ENCODE results near the gene COPS8.
A peak's percentile ranks its signal among the peaks of the same experiment; 100 is the strongest.

The COPS8 gene

DNA sequence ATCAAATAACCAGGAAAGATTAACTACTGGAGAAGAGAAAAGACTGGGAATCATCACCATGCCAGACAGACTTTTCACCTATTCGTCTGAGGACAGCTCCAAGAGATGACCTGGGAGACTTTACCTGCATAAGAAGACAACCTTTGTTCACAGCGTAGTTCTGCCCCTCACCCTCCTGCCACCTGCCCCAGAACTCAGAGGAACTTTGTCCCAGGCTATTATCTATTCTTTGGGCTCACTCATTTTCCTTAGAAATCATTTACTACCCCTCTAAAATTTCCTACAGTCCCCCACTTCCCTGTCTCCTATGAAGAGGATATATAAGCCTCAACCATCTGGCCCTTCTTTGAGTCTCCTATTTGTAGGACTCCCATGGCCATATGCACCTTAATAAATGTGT, 19.3 kb upstream of the COPS8 start:
- DNase-seq = no peak

DNA sequence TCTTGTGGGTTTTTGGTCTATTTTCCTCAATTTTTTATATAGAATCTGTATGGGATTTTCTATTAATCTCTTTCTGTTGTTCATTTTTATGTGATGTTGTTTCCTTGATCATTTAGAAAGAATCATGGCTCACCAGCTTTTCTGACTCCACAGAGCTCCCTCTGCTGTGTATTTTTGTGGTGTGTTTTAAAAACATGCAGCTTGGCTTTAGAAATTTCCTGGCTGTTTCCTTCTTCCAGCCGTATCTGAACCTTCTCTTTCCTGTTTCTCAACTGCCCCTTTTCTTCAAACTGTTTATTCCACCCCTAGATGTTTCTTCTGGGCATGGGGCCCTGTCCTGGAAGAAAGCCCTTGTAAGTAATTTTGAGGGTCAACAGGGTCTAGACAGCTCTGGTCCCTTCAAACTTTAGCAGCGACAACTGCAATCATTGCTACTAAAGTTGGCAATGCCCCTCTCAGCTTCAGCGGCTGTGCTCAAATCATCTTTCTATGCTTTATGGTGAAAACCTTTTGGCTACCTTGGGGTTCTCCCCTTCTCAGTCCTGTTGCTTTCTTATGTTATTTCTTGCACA, 17.6 kb upstream of the COPS8 start:
- no peak for DNase-seq

DNA sequence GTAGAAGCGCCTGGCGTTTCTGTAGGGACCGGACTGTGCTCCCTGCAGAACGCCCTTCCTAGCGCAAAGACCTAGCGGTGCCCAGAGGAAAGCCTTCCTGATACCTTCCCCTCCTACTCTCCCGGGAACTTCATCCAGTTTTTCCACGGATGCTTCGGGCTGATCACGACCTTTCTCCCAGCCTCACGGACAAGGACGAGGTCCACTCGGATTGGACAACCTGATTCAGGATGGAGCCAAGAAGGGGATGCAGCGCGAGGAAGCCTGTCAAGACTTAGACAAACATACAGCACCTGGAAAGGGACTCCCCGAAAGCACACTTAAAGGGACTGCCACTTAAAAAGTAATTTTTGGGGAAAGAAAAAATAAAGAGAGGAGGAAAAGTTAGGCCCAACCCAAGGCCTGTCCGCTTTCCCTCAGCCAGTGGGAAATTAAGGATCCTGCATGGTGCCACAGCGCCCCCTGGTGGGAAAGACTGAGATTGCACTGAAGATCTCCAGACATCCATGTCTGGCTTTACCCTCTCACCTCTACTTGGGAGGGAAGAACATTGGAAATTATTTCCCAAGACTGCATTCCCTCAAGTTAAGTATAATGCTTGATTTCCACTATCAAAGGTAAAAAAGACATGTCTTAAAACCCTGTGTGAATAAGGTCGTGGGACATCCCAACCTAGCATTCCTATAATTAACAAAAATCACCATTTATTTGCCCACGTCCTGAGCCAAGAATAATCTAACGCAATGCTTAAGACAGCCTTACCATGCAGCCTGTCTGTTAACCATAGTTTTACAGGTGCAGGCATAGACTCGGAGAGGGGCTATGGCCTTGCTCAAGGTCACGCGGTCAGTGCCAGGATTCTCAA, 13.4 kb upstream of the COPS8 start:
- peak; percentile 6 for DNase-seq

DNA sequence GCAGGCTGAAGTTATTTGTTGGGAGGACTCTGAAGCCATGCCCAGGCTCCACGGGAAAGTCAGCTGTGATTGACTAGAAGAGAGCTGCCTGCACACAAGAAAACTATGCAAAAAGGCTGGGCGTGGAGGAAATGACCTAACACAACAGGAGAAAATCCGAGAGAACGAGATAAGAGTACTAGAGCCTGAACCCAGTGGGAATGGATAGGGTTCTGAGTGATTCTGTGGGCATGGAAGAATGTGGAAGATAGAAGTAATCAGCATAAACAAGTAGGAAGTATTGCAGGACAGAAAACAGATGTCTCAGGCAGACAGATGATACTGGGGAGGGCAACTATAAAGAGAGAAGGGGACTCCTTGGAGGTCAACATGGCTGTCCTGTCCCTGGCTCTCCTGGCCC, 12.1 kb upstream of the COPS8 start:
- DNase-seq = no peak

DNA sequence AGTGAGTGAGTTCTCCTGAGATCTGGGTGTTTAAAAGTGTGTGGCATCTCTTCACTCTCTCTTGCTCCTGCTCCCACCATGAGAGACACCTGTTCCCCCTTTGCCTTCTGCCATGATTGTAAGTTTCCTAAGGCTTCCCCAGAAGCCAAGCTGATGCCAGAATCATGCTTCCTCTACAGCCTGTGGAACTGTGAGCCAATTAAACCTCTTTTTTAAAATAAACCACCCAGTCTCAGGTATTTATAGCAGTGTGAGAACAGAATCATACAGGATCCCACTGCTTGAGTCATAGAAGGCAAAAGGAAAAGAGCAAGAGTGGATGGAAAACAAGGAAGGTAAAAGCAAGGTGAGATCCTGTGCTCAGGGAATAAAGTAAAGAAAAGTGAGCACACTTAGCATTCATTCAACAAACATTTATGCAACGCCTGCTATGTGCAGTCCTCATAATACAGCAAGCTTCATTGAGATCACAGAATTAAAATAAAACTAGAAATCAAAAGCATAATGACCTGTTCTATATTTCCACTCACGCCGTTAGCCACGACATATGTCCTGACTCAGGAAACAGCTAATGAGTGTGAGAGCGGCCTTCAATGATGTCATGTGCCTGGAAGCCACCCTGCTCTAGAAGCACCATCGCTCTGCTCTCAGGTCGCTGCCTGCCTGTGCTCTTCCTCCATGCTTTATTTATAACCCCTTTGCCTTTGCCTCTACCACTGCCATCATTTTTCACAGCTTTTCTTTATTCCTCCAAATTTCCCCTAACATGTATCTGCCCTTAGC, 11.3 kb upstream of the COPS8 start:
- no peak for DNase-seq

DNA sequence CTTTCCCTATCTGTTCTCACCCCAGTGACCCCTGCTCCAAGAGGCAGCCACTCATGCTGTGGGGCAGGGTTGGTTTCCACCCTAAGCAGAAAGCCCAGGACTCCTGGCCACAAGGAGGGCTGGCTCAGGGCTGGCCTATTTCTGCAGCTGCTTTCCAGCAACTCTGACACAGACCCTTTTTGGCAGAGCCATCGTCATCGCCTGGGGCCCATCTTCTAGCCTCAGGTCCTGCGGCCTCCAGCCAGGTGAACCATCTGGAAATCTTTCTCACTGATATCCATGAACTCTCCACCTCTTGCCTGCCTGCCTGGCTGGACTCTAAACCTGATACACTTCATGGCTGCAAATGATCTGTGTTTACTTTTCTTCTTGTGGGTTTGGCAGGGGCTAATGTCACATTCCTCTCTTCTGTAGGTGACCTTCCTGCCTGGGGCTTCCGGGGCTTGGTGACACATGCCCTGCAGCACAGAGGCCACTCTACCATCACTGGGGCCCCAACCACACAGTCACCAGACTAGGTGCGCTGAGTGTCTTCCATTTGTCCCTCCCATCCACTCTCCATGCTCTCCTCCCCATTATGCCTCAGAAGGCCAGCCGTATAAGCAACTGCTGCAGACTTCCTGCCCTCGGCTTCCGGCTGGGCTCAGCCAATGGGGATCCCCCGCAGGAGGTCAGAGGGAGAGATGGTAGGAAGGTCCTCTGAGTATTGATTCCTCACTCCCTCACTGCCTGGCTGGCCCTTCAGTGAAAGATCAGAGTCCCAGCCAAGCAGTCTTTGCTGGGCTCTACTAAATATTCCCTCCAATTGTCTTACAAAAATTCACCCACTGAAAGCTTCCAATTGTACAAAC, 9.7 kb upstream of the COPS8 start:
- no peak for DNase-seq

DNA sequence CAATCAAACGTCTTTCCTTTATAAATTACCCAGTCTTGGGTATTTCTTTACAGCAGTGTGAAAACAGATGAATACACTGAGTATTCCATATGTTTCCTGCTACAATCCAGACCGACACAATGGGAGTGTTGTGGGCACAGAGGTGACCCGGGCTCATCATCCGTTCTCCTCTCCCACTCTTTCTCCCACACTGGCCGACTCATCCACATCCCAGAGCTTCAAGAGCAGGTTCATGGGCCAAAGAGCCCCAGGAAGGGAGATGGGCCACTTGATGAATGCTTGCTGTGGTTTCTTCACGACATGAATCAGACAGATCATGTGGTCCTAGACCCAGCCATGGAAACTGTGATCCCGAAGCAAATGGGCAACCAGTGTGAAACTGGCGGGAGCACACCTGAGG, 4.1 kb upstream of the COPS8 start:
- no peak for DNase-seq

DNA sequence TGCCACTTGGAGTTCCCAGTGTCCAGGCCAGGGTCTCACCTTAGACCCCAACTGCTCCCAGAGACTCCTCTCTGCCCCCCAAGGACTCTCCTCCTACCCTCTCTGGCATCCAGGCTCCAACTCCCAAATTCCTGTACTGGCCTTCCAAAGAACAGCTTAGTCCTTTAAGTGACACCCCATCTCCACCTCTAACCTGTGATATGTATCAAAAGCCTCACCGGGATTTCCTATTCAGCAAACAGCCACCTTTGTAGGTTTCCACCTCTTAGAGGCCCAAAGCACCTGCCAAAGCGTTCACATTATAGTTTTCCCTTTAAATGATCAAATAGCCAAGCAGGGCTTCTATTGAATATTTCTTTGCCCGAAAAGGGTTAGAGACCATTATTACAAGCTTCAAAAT, 2.7 kb upstream of the COPS8 start:
- DNase-seq = no peak

DNA sequence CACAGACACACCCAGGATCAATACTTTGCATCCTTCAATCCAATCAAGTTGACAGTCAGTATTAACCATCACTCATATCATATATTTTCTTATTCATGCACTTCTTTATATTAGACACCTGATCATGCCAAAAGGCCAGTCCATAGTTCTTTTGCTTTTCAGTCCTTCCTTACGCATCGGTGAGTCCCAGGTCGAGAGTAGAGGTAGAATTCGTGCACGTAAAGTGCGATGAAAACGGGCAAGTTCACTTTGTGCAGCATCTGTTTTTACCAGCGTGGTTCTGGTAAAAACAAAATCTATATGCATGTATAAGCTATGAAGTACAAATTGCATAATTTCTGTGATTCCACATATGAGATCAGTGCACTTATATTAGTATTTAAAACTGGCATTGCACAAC, 1.2 kb upstream of the COPS8 start:
- DNase-seq = no peak

DNA sequence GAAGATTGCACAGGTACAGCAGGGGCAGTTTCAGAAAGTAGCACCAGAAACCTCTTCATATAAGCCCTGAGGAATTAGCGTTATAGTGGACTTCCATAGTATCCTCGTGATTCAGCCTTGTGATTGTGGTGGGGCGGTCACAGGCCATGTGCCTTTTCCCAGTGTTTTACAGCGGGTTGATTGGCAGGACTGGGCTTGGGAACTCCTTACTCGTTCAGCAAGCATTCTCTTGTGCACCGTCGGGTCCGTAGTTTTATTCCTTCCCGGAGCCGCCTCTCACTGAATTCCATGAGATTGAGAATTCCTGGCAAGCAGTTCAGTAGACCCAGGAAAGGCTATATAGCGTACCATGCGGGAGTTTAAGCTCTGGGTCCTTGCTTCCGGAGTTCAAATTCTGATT, 5.2 kb downstream of the COPS8 start:
- DNase-seq = no peak

DNA sequence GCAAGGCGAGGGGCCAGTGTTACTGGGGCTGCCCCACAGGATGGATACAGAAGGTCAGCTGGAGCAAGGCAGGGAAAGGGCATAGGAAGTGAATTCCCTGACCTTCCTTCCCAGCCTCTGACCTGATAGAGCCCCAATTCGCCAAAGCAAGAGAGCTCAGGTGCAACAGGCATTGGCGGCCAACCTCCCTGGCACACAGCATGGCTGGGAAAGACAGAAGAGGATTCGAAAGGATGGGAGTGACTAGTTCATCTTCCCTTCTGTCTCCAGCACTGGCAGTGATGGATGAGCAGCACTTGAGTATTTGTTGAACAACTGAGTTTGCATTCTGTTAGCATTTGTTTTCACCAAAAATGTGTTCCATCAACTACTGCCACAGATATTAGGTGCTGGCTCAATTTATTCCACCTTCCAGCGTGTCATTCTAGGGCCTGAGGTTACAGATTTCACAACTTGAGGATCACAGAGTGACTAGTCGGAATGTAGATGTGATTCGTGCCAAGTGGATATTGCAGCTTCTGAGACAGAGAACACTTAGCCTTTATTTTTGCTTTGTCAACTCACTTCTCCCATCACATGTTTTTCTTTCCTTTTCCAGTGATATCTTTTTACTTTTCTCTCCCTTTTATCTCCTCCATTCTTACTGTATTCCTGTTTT, 6.2 kb downstream of the COPS8 start:
- DNase-seq = no peak

DNA sequence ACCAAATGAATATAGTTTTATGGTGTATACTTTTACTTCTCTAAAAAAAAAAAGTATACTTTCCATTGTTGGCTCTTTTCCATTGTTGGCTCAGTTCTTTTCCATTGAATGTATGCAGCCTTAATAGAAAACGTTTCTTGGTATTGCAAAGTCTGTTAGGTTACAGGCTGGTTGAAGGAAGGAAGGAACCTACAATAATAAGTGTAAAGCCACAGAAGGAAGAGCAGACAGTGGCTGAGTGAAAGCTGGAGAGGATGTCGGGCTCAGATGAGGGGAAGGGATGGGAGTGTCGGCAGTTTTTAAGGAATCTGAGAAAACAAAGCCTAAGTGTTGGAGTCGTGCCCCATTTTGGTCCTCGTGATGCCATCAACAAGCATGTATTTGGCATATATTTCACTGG, 6.8 kb downstream of the COPS8 start:
- DNase-seq = no peak

DNA sequence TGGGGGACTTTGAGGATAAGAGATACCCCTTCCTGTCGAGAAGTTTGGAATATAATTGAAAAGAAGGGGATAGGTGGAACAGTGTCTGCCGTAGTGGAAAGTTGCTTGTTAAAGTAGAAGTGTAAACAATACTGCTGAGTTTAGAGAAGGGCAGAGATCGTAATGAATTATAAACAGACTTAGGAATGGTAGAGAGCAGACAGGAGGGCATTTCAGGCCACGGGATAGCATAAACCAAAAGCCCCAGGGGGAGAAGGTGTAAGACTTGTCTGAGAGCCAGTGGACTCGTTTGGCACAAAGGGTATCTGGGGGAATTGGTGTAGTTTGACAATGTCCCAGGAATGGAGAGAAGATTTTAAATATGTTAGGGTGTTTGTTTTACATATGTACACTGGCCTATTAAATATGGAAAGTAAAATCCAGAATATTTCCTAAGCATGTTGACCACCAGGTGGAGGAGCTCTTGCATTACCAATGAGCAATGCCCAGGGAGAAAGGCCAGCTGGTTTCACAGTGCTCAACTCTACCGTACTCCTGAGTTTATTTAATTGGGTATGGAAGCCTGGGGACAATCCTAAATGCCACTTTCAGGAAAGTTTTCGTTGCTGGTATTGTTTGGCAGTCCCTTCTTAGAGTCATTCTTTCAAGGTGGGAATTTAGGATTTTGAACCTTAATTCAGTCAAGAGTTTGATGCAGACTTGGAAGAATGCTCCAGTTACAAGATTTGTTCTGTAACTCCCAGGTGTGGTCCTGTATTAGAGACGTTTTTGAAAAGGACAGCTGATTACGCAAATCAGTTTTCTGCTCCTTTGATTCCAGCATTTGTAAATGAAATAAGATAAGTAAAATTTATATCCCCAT, 7.5 kb downstream of the COPS8 start:
- DNase-seq = peak; percentile 35

DNA sequence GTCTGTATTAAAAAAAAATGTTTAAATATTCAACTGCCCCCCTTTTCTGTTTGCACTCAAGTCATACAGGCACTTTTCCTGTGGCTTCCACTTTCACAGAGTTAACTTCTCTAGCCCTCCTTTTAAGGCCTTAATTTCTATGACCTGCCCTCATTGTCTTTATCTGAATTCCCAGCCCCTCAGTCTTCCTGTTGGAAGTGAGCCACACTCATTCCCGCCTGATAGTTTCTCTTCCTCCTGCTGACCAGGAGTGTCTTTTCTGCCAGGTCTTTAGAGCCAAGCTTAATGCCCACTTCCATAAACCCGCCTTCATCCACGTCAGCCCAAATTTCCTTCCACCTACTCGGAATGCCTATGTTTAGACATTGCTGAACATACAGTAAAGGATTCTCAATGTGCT, 10.5 kb downstream of the COPS8 start:
- DNase-seq = no peak

DNA sequence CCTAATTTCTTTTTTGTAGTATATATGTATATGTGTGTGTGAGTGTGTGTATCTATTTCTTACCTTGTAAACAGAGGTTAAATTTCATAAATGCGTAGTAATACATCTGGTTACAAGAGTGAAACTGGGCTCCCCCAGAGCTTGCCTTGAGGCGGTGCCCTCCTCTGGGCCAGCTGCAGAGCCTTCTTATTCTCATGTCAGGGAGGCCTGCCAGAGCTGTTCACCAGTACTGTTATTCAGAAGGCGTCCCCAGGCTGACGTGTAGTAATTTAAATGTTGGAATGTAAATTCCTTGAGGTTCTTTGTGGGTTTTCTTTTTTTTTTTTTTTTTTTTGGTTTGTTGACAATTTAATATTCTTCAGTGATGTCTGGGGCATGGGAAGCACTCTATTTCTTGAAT, 11.2 kb downstream of the COPS8 start:
- DNase-seq = no peak

DNA sequence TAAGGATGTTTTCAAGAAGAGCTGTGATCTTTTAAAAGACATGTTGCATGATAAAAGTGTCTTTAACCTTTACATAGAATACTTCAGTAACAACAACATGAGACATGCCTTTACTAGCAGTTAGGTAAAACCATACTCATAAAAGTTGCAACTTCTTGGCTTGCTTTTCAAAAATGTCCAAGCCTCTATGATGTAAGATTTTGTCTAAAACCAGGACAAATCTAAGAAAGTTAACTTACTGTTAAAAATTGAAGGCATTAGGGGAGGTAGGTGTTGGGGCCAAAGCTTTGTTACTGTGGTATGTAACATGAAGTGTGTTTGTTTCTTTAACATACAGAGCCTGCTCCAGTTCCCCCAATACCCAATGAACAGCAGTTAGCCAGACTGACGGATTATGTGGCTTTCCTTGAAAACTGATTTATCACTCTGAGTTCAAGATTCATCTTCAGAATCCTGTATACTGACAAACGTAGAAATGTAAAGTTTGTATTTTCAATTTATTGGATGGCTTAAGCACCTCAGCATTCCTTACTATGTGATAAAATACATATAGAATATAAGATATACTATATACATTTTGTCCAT, 11.7 kb downstream of the COPS8 start:
- DNase-seq = no peak

DNA sequence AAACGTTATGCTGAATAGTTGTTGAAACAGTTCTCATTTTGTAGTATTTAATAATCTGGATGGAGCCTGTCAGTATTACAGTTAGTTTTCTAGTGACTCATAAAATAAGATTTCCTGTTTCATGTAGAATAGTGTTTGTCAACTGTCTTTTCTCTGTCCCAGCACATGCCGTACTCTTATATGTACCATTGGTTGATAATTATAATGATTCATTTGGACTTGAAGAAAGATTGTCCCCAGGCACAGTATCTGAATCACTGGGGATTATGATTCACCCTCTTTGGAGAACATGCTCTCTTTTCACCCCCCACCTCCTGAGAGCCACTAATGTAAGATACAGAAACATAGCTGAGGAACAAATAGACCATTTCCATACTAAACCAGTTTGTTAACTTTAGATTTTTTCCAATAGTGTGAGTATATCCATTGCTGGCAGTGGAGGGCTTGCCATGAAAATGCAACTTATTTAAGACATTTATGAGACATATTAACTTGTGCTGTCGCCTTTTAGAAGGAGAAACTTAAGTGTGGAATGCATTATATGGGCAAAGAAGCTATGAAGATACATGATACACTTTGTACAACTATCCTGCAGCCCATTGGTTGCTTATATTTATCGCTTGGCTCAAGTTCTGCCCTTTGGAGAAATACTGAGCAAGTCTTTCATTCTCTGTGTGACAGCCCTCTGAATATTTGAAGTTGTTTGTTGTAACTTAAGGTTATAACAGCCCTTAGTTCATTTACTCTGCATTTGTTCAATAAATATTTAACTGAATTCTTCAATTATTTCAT, 12.4 kb downstream of the COPS8 start:
- no peak for DNase-seq

DNA sequence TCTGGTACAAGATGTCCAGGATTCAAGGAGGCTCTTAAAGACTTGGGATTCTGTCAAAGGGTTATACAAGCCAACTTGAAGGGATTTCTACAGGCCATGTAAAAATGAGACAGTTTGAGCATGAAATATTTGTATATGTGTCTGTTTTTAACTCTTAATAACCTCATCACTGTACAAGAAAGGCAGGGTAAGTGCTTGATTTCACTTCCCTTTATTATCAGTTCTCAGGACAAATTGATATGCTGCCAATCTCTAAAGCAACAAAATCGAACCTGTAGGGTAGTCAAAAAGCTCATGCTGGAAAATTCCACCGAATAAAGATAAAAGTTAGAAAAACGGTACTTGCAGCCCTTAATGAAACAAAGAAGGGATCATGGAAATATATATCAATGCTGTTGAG, 14.1 kb downstream of the COPS8 start:
- no peak for DNase-seq

DNA sequence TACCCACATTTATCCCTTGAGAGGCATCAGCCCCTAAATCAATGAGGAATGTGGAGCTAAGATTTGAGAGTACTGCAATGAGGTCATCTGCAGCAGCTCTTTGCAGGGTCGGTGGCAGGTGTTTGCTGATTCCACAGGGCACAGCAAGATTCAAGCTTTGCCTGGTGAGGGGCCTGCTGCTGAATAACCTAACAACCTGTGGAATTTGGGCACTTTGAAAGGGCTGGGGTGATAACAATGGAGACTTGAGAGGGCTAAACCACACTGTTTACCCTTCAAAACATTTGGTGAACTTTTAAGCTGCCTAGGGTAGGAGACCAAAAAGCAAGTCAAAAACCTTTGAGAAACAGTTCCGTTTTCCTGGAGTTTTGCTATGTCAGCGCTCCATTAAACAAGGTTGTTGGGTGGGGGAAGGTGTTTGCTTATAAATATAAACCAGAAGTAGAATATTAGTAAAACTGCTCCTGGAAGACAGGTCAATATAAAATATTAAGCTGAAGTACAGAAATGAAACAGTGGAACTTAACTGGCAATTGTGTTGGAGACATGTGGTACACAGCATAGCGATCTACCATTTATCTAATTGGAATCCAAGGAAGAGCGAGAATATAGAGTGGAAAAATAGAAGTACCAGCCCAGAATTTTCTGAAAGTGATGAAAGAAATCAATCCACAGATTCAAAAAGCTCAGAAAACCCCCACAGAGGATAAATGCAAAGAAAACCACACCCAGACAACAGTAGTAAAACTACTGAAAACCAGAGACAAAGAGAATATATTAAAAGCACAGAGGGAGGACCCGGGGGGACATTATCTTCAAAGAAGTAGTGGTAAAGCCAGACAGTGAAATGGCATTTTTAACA, 15.7 kb downstream of the COPS8 start:
- DNase-seq = no peak

Measured in NCI-H1092 treated with DMSO at 0.1 percent for 48 hours (cell line).